CD4-positive, alpha-beta T cell treated with Interferon alpha-2 for 1 hour (primary cell): ENCODE measurements around the gene SLC9A8.
"Not testable (repeated sequence)": the region's sequence is repeated elsewhere in the genome, so short reads cannot be mapped to it uniquely, and the experiment has no call there.

Experiments used
- DNase-seq, 2 donors: peaks; one replicate each; pipeline ENCODE4 v3.0.0-alpha.2; 2020 to 2022

SLC9A8 gene

GRCh38 chr20:49880724-49881445 lies 68.3 kb downstream of the SLC9A8 start:
- DNase-seq = no peak

DNA sequence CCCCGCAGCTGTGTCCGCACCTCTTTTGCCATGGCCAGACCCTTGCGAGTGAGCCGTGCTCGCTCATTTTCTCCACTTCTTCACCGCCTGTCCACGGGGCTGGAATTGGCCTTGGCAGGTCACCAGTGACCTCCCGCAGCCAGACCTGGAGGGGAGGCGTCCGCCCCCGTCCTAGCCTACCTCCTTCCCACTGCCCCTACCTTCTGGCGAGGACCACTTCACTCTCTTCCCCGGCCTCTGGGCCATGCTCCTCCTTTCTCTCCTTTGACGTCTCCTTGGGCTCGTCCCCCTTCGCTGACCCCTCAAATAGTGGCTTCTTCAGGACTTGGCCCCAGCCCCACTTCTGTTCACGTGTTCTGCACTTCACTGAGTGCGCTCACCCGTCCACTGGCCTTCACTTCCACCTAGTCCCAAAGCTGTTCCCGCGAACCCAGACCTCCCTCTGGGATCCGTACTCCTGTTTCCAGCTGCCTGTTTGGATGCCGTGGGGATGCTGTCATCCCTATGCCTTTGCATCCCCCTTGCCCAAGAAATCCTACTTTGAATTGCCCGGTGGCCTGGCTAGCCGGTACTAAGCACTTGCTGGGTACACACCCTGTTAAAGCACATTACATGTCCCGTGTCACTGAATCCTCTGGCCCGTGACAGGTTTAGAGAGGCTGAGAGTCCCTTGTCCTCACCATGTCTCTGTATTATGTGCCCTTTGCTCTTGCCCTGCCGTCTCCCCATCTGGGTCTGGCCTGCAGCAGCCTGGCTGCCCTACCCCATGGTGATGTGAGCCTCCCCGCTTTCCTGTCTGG lies 69.7 kb downstream of the SLC9A8 start:
- no peak for DNase-seq

DNA sequence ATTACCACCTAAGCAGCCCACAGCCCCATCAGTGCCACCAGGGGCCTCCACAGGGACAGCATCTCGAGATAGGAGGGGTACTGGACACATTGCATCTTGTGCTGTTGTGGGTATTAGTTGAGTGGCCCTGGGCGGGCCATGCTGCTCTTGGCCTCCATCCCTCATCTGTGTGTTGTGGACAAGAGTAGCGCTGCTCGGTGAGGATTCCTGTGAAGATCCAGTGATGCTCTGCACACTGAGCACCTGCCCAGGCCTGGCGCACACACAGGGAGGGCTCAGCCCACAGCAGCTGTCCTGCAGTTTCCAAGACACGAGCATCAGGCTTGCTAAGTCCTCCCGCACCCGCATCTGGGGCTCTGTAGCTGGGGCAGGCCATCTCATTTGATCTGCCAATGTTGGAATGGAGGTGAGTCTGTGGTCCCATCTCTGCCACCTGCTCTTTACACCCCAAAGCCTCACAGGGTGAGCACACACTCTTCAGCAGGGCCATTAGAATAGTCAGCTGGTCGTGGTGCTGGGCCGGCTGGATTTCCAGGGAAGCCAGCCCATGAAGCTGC lies 70.7 kb downstream of the SLC9A8 start:
- DNase-seq = no peak

DNA sequence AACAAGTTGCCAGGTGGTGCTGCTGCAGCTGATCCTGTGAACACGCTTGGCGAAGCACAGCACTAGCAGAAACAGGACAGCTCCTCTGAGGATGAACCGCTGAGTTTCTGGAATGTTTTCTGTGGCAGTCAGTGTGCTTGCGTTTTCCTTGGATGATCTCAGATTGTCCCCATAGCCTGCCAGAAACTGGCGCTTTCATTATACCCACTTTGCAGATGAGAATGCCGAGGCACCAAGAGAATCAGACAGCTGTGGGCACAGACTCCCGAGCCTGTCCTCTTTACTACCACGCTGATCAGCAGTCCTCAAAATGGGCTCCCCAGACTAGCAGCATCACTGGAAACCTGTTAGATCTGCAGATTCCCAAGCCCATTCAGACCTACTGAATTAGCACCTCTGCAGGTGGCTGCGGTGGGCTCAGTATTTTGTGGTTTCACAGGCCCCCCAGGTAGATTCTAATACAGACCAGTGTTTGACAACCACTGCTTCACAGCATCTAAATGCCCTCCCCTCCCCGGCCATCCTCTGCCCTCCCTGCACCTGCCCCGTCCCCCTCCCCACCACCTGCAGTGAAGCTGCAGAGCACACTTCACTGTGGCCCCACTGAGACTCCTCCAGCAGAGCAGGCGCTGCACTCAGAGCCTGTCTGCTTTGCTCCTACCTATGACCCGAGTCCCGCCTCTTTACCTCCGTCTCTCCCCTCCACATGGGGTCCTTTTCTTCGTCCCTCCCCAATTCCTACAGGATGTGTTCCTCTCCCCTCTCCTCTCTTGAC lies 73.1 kb downstream of the SLC9A8 start:
- DNase-seq = no peak

GRCh38 chr20:49886571-49887213 lies 74.1 kb downstream of the SLC9A8 start:
- no peak for DNase-seq

DNA sequence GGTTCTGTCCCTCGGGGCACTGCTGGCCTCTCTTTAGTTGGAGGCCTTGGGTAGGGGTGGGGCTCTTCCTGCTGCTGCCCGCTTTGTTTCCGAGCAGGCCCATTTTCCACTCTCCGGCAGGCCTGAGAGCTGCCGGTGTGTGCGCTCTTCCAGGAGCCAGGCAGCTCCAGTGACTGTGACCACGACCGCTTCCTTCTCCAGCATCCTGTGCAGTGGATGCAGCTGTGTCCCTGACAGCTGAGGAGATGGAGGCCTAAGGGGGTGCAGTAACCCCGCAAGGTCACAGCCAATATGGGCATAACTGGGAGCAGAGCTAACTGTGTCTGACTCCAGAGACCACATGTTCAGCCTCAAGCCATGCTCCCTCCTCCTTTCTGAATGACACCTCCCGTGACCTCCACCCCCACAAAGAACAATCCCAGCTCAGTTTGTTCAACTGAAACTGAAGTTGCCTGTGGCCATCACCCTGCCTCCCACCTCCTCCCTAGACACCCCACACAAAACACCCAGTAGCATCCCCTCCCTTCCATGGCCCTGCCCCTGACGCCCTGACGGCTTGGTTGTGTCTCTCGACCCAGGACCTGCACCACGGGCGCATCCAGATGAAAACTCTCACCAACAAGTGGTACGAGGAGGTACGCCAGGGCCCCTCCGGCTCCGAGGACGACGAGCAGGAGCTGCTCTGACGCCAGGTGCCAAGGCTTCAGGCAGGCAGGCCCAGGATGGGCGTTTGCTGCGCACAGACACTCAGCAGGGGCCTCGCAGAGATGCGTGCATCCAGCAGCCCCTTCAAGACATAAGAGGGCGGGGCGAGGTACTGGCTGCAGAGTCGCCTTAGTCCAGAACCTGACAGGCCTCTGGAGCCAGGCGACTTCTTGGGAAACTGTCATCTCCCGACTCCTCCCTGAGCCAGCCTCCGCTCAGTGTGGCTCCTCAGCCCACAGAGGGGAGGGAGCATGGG lies 74.9 kb downstream of the SLC9A8 start:
- DNase-seq = no peak

DNA sequence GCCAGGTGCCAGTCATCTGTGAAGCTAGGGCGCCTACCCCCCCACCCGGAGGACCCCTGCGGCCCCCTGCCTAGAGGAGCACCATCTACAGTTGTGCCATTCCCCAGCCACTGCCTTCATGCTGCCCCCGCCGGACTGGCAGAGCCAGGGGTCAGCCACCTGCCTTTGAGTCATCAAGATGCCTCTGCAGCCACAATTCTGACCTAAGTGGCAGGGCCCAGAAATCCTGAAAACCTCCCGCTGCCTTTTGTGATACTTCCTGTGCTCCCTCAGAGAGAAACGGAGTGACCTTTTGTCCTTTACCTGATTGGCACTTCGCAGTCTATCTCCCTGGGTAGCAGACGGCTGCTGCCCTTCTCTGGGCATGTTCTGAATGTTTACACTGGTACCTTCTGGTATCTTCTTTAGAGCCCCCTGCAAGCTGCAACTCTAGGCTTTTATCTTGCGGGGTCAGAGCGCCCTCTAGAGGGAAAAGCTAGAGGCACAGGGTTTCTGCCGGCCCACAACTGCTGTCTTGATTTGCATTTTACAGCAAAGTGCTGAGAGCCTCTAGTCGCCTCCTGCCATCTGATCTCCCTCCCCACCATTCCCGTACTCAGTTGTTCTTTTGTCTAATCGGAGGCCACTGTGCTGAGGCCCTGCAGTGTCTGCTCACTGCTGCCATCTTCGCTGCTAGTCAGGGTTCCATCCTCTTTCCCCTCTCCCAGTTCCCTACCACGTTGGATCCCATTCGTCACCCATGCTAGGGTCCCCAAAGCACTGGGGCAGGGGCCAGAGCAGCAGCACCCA lies 75.8 kb downstream of the SLC9A8 start:
- peak; percentile 38 to 64 for DNase-seq

- DNase-seq = no peak
Observed at GRCh38 chr20:49889001-49889934, 76.6 kb downstream of the SLC9A8 start.

GRCh38 chr20:49889935-49890333 lies 77.3 kb downstream of the SLC9A8 start:
- DNase-seq = peak in 1 of 2 donors; percentile 25

DNA sequence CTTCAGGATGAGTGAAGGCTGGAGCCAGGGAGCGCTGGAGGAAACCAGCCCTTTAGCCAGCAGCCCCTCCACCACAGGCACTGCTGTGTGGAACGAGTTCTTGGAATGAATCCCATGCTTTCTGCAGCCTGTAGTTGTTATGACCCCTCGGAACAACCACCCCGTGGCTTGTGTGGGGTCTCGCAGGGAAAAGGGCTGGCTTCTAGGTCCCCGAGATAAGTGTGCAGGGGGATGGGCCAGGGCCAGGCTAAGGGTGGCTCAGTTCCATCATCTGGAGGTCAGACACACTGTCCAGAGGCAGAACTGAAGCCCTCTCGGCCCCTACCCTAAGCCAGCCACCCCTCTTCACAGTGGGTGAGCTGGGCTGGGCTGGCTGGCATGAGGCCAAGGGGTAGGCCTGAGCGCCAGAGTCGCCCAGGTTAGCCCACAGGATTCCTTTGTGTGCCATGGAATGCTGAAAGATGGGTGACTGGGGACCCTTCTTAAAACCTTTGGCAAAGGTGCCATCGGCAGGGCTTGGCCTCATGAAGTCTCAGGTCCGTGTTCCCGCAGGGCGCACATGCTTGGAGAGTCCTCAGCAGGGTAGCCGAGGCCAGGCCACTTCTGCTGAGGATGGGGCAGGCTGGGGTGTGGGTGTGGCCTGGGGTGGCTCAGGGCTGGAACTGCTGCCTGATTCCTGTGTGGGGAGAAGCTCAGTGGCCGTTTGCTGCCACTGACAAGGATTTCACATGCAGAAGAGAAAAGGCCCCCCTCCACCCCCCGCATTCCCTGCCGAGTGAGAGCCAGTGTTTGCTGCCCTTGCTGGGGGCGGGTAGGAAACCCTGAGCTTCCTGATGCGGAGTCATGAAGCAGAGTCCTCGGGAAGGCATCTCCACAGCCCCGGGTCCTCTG lies 78.1 kb downstream of the SLC9A8 start:
- DNase-seq = no peak

DNA sequence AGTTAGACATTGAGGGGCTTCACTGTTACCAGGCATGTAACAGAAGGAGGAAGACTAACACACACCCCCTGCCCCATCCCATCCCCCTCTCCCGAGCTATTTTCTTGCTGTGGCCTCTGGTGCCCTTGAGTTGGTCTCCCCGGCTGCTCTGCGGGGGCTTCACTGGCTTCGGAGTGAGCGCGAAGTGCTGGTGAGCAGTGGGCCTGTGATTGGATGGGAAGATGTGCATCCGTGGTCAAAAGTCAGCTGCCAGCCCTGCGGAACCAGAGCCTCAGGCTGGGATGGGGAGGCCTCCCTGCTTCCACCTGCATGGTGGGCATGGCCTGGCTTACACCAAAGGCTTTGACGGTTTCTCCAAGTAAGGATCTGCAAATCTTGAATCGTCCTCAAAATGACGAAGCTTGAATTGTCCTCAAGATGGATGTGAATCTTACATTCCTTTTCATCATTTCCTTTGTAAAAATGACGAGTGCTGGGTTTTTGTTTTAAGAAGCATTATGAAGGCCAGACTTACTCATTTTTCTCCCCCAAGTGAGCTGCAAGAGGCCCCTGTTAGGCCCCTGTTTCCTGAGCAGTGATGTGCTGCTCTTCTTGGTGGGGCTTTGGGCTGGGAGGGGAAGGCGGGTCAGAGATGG lies 79.0 kb downstream of the SLC9A8 start:
- no peak for DNase-seq

- DNase-seq = no peak
Observed at GRCh38 chr20:49892260-49892659, 79.6 kb downstream of the SLC9A8 start.

- no peak for DNase-seq
Observed at GRCh38 chr20:49892817-49893216, 80.2 kb downstream of the SLC9A8 start.

GRCh38 chr20:49893242-49894072 lies 80.8 kb downstream of the SLC9A8 start:
- DNase-seq = no peak

- peak in 1 of 2 donors; percentile 18 for DNase-seq
Observed at GRCh38 chr20:49894073-49894470, 81.4 kb downstream of the SLC9A8 start.

- not testable (repeated sequence) for DNase-seq
Observed at GRCh38 chr20:49895474-49896093, 83.0 kb downstream of the SLC9A8 start.
